Right atrium auricular region (tissue), 2 donors: Measurements from ENCODE around the gene CALU. TPM values are rescaled to one million over a fixed set of nuclear protein-coding genes. Genes with fewer than 3 reads are reported as not detected.

Source experiments
- DNase-seq: peaks from one replicate; pipeline ENCODE4 v3.0.0-alpha.2; 2019; ENCODE audit warnings: low spot score
- H3K27ac ChIP-seq, 2 donors: fragments of 200-600 bp; sonication (generic); 1 replicate in 1 of 2; 2 replicates in 1 of 2; pipeline ENCODE4 v1.5.1; 2016 to 2019
- H3K27me3 ChIP-seq, 2 donors: fragments of 200-600 bp; sonication (generic); one replicate each; pipeline versions ENCODE4 v1.5.1 to v1.6.0; 2017 to 2019
- H3K36me3 ChIP-seq: fragments of 200-600 bp; sonication (generic); one replicate; pipeline ENCODE4 v1.5.1; 2016
- H3K4me1 ChIP-seq, 2 donors: fragments of 200-600 bp; sonication (generic); one replicate each; pipeline versions ENCODE4 v1.5.1 to v1.6.0; 2017 to 2019
- H3K4me3 ChIP-seq, 2 donors: fragments of 200-600 bp; sonication (generic); 1 replicate in 1 of 2; 2 replicates in 1 of 2; pipeline ENCODE4 v1.5.1; 2017 to 2019; ENCODE audit warnings: mild to moderate bottlenecking in 1 of 2, moderate library complexity in 1 of 2
- H3K9me3 ChIP-seq, 2 donors: fragments of 200-600 bp; sonication (generic); one replicate each; pipeline ENCODE4 v1.5.1; 2019
- total RNA-seq, 2 donors: library from RNA; depleted of rRNA; stranded (reverse); fragments of >200 nt; gene quantifications; one replicate each; pipeline ENCODE4 v1.1.0, GENCODE V29; 2016
- TF ChIP-seq, protein P1 (sequence below), 2 donors: fragments of 200-600 bp; sonication (generic); IDR thresholded peaks; one replicate each; pipeline ENCODE4 v1.5.1; 2019; ENCODE audit warnings: antibody characterized with exemption in 2 of 2

The CALU gene
- total RNA-seq, 2 donors from 2014 or later = 190 to 286 TPM

DNA sequence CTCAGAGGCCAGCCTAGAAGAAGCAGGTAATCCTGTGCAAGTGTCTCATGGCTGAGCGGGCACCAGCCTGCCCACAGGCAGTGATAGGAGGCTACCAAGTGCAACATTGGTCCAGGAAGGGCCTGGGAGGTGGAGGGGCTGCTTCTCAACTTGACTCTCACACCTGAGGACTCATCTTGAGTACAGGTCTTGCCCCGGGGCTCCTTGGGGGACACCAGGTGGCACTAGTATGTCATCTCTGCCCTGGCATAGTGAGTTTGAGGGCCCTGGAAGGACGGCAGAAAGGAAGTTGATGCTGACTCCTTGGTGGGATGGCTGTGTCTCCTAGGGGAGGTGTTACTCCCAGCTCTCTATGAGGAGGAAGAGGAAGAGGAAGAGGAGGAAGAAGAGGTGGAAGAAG is 54.9 kb downstream of the CALU start:
- no peaks in the 10 kb centered on the region for H3K27me3 ChIP-seq
- H3K4me3 ChIP-seq = no peak overlapping the region
- no peak overlapping the region for H3K27ac ChIP-seq
- DNase-seq = no peak
- H3K9me3 ChIP-seq = no peaks in the 10 kb centered on the region
- H3K36me3 ChIP-seq = no peaks in the 10 kb centered on the region
- H3K4me1 ChIP-seq = peaks cover 0 to 23% of the 10 kb centered on the region in 2 donors
- TF ChIP-seq, protein P1, sequence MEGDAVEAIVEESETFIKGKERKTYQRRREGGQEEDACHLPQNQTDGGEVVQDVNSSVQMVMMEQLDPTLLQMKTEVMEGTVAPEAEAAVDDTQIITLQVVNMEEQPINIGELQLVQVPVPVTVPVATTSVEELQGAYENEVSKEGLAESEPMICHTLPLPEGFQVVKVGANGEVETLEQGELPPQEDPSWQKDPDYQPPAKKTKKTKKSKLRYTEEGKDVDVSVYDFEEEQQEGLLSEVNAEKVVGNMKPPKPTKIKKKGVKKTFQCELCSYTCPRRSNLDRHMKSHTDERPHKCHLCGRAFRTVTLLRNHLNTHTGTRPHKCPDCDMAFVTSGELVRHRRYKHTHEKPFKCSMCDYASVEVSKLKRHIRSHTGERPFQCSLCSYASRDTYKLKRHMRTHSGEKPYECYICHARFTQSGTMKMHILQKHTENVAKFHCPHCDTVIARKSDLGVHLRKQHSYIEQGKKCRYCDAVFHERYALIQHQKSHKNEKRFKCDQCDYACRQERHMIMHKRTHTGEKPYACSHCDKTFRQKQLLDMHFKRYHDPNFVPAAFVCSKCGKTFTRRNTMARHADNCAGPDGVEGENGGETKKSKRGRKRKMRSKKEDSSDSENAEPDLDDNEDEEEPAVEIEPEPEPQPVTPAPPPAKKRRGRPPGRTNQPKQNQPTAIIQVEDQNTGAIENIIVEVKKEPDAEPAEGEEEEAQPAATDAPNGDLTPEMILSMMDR (IDR thresholded peaks at IDR 0.05) = no peak

DNA sequence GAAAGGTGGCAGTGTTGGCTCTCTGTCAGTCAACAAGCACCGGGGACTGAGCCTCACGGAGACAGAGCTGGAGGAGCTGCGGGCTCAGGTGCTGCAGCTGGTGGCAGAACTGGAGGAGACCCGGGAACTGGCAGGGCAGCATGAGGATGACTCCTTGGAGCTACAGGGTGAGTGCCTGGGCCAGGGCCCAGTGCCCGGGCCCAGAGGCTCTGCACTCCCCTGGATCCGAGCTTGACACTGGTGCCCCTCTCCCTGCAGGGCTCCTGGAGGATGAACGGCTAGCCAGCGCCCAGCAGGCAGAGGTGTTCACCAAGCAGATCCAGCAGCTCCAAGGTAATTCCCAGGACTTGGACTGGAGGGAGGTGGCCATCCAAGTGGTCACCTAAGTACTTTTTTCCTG is 55.3 kb downstream of the CALU start:
- TF ChIP-seq, protein P1 (IDR thresholded peaks at IDR 0.05) = no peak
- Histone ChIP-seq H3K27me3 (no peaks in the 10 kb centered on the region), H3K36me3 (no peaks in the 10 kb centered on the region)

DNA sequence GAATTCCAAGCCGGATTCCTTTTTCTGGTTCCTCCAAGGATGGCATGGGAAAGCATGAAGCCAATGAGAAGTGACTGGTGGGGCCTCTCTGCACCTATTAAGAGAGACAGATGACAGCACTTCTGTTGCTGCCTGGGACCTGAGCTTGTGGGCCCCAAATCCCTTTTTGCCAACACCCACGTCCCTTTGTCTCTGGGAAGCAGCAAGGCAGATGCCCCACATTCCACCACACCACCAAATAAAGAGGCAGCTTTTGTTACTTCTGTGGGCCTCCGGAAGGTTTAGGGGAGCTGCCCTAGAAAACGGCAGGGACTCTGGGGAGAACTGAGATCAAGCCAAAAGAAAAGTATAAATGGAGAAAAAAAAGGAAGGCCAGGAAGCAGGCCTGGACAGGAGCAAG is 56.0 kb downstream of the CALU start:
- H3K27me3 ChIP-seq = no peaks in the 10 kb centered on the region
- H3K4me3 ChIP-seq = no peak overlapping the region
- peaks cover 0 to 23% of the 10 kb centered on the region in 2 donors for H3K4me1 ChIP-seq
- DNase-seq = no peak
- no peaks in the 10 kb centered on the region for H3K36me3 ChIP-seq
- no peak overlapping the region for H3K27ac ChIP-seq
- H3K9me3 ChIP-seq = no peaks in the 10 kb centered on the region
- TF ChIP-seq, protein P1 (IDR thresholded peaks at IDR 0.05) = no peak

More for the DNA sequence above, 55.3 kb downstream of the CALU start:
- H3K4me3 ChIP-seq = no peak overlapping the region
- DNase-seq = no peak
- peaks cover 0 to 23% of the 10 kb centered on the region in 2 donors for H3K4me1 ChIP-seq
- no peaks in the 10 kb centered on the region for H3K9me3 ChIP-seq
- H3K27ac ChIP-seq = no peak overlapping the region

DNA sequence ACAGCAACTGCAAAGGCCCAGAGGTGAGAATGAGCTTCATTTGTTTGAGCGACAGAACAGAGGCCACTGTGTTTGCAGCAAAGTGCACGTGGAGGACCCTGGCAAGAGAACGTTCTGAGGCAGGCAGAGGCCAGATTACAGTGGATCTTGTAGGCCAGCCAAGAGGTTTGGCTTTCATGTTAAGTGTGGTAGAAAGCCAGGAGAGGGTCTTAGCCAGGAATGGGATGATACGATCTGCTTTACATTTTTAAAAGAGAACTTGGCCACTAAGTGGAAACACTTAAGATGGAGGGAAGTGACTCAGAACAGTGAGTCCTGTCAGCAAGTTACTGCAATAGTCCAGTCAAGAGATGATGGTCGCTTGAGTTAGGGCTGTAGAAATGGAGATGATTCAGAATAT is 57.2 kb downstream of the CALU start:
- Histone ChIP-seq H3K4me1 (peaks cover 0 to 17% of the 10 kb centered on the region in 2 donors), H3K9me3 (no peaks in the 10 kb centered on the region), H3K27me3 (no peaks in the 10 kb centered on the region), H3K27ac (no peak overlapping the region), H3K36me3 (no peaks in the 10 kb centered on the region), H3K4me3 (no peak overlapping the region)
- DNase-seq = no peak
- TF ChIP-seq, protein P1 (IDR thresholded peaks at IDR 0.05) = no peak

DNA sequence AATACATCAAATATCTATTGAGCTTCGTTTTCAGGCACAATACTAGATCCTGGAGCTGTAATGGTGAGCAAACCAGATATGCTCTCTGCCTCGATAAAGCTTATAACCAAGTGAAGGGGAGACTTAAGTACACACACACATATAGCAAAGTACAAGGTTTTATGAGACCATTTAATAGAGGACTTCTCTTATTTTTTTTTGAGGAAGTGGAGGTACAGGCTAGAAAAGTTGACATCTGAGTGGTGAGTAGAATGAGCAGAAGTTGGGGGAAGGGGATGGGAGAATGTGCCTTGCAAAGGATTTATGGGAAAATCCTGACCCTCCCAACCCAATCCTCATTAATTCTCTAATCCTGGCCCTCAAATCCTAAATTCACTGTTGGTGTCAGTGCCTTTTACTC is 60.3 kb downstream of the CALU start:
- no peaks in the 10 kb centered on the region for H3K27me3 ChIP-seq
- no peaks in the 10 kb centered on the region for H3K9me3 ChIP-seq
- H3K4me3 ChIP-seq = no peak overlapping the region
- DNase-seq = no peak
- no peaks in the 10 kb centered on the region for H3K36me3 ChIP-seq
- H3K27ac ChIP-seq = no peak overlapping the region
- no peaks in the 10 kb centered on the region for H3K4me1 ChIP-seq
- TF ChIP-seq, protein P1 (IDR thresholded peaks at IDR 0.05) = no peak

DNA sequence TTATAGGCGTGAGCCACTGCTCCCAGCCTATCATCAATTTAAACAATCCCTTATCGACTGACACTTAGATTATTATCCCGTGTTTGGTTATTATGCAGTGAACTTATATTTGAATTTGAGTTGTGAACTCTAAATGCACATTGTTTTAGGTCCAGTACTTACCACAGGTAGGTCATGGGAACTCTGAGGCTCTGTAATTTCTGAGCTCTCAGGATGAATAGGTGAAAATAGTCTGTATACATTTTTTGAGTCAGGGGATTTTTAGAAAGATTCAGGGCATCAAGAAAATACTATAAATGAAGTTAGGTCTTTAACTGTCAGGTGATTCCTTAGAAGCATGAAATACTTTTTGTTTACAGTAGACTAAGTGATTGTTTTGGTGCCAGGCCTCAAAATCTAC is 61.4 kb downstream of the CALU start:
- TF ChIP-seq, protein P1 (IDR thresholded peaks at IDR 0.05) = no peak
- Histone ChIP-seq H3K36me3 (no peaks in the 10 kb centered on the region), H3K27me3 (no peaks in the 10 kb centered on the region), H3K4me1 (no peaks in the 10 kb centered on the region), H3K4me3 (no peak overlapping the region), H3K9me3 (no peaks in the 10 kb centered on the region), H3K27ac (no peak overlapping the region)
- no peak for DNase-seq
